Testis (tissue), 5 donors: ENCODE measurements around the gene OTUD4. TPM values are rescaled to one million over a fixed set of nuclear protein-coding genes. Genes with fewer than 3 reads are reported as not detected.
A peak's percentile ranks its signal among the peaks of the same experiment; 100 is the strongest.
"Not testable (repeated sequence)": the region's sequence is repeated elsewhere in the genome, so short reads cannot be mapped to it uniquely, and the experiment has no call there.

Source experiments
- DNase-seq: peaks from one replicate; pipeline ENCODE4 v3.0.0-alpha.2; 2019
- H3K27ac ChIP-seq, 2 donors: fragments of 200-600 bp; sonication (generic); one replicate each; pipeline ENCODE4 v1.5.1; 2019
- H3K27me3 ChIP-seq: fragments of 200-600 bp; sonication (generic); one replicate; pipeline ENCODE4 v1.5.1; 2019
- H3K36me3 ChIP-seq: fragments of 200-600 bp; sonication (generic); one replicate; pipeline ENCODE4 v1.5.1; 2017; ENCODE audit warnings: low read depth; ENCODE audit errors: missing control alignments
- H3K4me1 ChIP-seq: fragments of 200-600 bp; sonication (generic); one replicate; pipeline ENCODE4 v1.5.1; 2019
- H3K4me3 ChIP-seq, 2 donors: fragments of 200-600 bp; sonication (generic); one replicate each; pipeline ENCODE4 v1.5.1; 2017 to 2019
- H3K9me3 ChIP-seq: fragments of 200-600 bp; sonication (generic); one replicate; pipeline ENCODE4 v1.5.1; 2017
- POLR2A ChIP-seq: fragments of 450-650 bp; IDR thresholded peaks from one replicate; pipeline ENCODE4 v1.6.1; 2017; ENCODE audit warnings: antibody characterized with exemption, mild to moderate bottlenecking, moderate library complexity
- WGBS, 2 donors: methylation state at CpG; one replicate each; pipeline ENCODE4 v1.1.5; 2018; 5-methylcytosine and 5-hydroxymethylcytosine counted together
- intact Hi-C: fragments of 100-400 bp; cut with DNase I; formaldehyde crosslinking; loops from one replicate; pipeline ENCODE4 v1.15.1; 2023; ENCODE audit warnings: low total_unique reads
- long read RNA-seq, 2 donors: transcript quantifications; one replicate each; lab custom pipeline, GENCODE V29; 2026
- polyA plus RNA-seq: library from polyadenylated mRNA; stranded (reverse); fragments of 350-450 nt; fragmentation: Illumina TruSeq; extraction: RNeasy Lipid Tissue Mini Kit (QIAGEN cat#74804); gene quantifications from one replicate; pipeline ENCODE4 v1.2.3, GENCODE V29; 2014; ENCODE audit warnings: low read depth, low replicate concordance; ENCODE audit not compliant: insufficient read depth
- total RNA-seq, 2 donors: library from RNA; depleted of rRNA; stranded (reverse); fragments of >200 nt; gene quantifications; one replicate each; pipeline ENCODE4 v1.2.3, GENCODE V29; 2016
- TF ChIP-seq, protein P1 (sequence below), 3 experiments: fragments of 450-650 bp in 2 of 3; fragments of 200-600 bp in 1 of 3; sonication (generic) in 1 of 3; IDR thresholded peaks; one replicate each; pipeline ENCODE4 v1.5.1; 2016 to 2019; ENCODE audit warnings: antibody characterized with exemption in 3 of 3, mild to moderate bottlenecking in 2 of 3, moderate library complexity in 1 of 3

OTUD4 gene
- total RNA-seq (10 to 100 TPM; 90.9 to 93.9 TPM), polyA plus RNA-seq (68.8 TPM)
- long read RNA-seq, donor 1, full-length matches to known transcripts, result 3 of 3 reads
- long read RNA-seq, donor 1, partial matches to known transcripts, result 0 of 3 reads
- long read RNA-seq, donor 1, other reads (novel, unspliced or antisense), result 0 of 3 reads
- long read RNA-seq, donor 2, full-length matches to known transcripts, result 1 of 1 reads
- long read RNA-seq, donor 2, partial matches to known transcripts, result 0 of 1 reads
- long read RNA-seq, donor 2, other reads (novel, unspliced or antisense), result 0 of 1 reads

GRCh38 chr4:145180298-145181090, at the start of gene OTUD4:
TSS of gene OTUD4 (minus strand) at chr4:145180589. CDS start at chr4:145179973, 616 bp downstream.
- peak; percentile 96 for DNase-seq
- Histone ChIP-seq H3K27me3 (no peaks in the 10 kb centered on the region), H3K4me3 (peak within 1 kb of the TSS; percentile 80 to 96), H3K27ac (peak within 1 kb of the TSS; percentile 95 to 99), H3K36me3 (no peaks in the 10 kb centered on the region), H3K4me1 (peaks cover 19% of the 10 kb centered on the region), H3K9me3 (no peaks in the 10 kb centered on the region)
- TF ChIP-seq, protein P1, sequence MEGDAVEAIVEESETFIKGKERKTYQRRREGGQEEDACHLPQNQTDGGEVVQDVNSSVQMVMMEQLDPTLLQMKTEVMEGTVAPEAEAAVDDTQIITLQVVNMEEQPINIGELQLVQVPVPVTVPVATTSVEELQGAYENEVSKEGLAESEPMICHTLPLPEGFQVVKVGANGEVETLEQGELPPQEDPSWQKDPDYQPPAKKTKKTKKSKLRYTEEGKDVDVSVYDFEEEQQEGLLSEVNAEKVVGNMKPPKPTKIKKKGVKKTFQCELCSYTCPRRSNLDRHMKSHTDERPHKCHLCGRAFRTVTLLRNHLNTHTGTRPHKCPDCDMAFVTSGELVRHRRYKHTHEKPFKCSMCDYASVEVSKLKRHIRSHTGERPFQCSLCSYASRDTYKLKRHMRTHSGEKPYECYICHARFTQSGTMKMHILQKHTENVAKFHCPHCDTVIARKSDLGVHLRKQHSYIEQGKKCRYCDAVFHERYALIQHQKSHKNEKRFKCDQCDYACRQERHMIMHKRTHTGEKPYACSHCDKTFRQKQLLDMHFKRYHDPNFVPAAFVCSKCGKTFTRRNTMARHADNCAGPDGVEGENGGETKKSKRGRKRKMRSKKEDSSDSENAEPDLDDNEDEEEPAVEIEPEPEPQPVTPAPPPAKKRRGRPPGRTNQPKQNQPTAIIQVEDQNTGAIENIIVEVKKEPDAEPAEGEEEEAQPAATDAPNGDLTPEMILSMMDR (IDR thresholded peaks at IDR 0.05), result peak in 1 of 3 experiments; percentile 14
- no peak for TF ChIP-seq POLR2A
- WGBS, 2 donors, result 0 to 1% methylated on average over 37 to 50 of the region's 94 CpGs
- intact Hi-C loops, result no loop called here

DNA sequence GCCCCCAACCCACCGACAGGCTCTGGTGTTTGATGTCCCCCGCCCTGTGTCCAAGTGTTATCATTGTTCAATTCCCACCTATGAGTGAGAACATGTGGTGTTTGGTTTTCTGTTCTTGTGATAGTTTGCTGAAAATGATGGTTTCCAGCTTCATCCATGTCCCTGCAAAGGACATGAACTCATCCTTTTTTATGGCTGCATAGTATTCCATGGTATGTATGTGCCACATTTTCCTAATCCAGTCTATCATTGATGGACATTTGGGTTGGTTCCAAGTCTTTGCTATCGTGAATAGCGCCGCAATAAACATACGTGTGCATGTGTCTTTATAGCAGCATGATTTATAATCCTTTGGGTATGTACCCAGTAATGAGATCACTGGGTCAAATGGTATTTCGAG, 42.8 kb upstream of the OTUD4 start:
- intact Hi-C loops, H3K27me3 ChIP-seq, H3K4me1 ChIP-seq, DNase-seq, H3K4me3 ChIP-seq, H3K27ac ChIP-seq, H3K9me3 ChIP-seq, H3K36me3 ChIP-seq: not testable (repeated sequence)
- WGBS, 2 donors, result 91 to 92% methylated on average over 7 of the region's 7 CpGs

DNA sequence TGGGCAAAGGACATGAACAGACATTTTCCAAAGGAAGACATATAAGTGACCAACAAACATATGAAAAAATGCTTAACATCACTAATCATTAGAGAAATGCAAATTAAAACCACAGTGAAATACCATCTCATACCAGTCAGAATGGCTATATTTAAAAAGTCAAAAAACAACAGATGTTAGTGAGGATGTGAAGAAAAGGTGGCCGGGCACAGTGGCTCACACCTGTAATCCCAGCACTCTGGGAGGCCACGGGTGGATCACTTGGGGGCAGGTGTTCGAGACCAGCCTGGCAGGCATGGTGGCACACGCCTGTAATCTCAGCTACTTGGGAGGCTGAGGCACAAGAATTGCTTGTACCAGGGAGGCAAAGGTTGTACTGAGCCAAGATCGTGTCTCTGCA, 41.1 kb upstream of the OTUD4 start:
- H3K27me3 ChIP-seq, H3K4me1 ChIP-seq, DNase-seq, H3K9me3 ChIP-seq, intact Hi-C loops, H3K4me3 ChIP-seq, H3K36me3 ChIP-seq, H3K27ac ChIP-seq: not testable (repeated sequence)
- WGBS, 2 donors, result 88 to 94% methylated on average over 5 of the region's 5 CpGs

- no peak for DNase-seq
- Histone ChIP-seq H3K4me3 (no peak overlapping the region), H3K36me3 (no peaks in the 10 kb centered on the region), H3K4me1 (no peaks in the 10 kb centered on the region), H3K9me3 (no peaks in the 10 kb centered on the region), H3K27ac (no peak overlapping the region), H3K27me3 (no peaks in the 10 kb centered on the region)
- intact Hi-C loops, result no loop called here
- no peak for TF ChIP-seq POLR2A
- TF ChIP-seq, protein P1 (IDR thresholded peaks at IDR 0.05), result no peak
- 83 to 89% methylated on average over 2 of the region's 2 CpGs for WGBS, 2 donors
Observed at GRCh38 chr4:145219090-145219489, 38.7 kb upstream of the OTUD4 start.

DNA sequence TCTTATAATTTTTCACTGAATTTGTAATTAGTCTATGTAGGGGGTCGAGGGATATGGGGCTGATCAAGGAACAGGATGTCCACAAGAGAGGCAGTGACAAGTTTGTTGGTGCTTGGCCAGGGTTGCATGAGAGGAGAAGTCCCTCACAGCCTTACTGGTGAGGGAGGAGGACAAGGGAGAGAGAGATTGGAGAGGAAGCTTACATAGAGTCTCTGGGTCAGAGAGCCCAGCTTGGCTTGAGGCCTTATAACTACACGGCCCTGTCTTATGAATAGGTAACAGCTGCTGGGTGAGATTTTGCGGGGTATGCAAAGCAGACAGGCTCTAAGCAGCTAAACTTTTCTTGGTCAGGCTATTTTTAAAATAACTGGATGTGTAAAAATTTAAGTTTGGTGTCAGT, 37.9 kb upstream of the OTUD4 start:
- H3K4me1 ChIP-seq, result no peaks in the 10 kb centered on the region
- no peaks in the 10 kb centered on the region for H3K36me3 ChIP-seq
- no peak for DNase-seq
- H3K27ac ChIP-seq, result no peak overlapping the region
- no peaks in the 10 kb centered on the region for H3K9me3 ChIP-seq
- 25 to 50% methylated on average over 3 of the region's 3 CpGs for WGBS, 2 donors
- no peaks in the 10 kb centered on the region for H3K27me3 ChIP-seq
- H3K4me3 ChIP-seq, result no peak overlapping the region
- no peak for TF ChIP-seq POLR2A
- TF ChIP-seq, protein P1 (IDR thresholded peaks at IDR 0.05), result no peak
- intact Hi-C loops, result no loop called here
